Lung microvascular endothelial cell (primary cell): ENCODE measurements around the gene FYB1. TPM values are rescaled to one million over a fixed set of nuclear protein-coding genes. Genes with fewer than 3 reads are reported as not detected.
"Not testable (repeated sequence)": the region's sequence is repeated elsewhere in the genome, so short reads cannot be mapped to it uniquely, and the experiment has no call there.

Source experiments
- DNase-seq, 2 donors: peaks; one replicate each; pipeline versions ENCODE4 v3.0.0 to v3.0.0-alpha.2; 2010; ENCODE audit warnings: low read depth in 2 of 2
- total RNA-seq: library from RNA; depleted of rRNA; stranded (reverse); fragments of >200 nt; gene quantifications from 2 replicates; pipeline ENCODE4 v1.2.1, GENCODE V29; 2014

Gene FYB1
- total RNA-seq, 1 donor from 2014 or later, result not detected

DNA sequence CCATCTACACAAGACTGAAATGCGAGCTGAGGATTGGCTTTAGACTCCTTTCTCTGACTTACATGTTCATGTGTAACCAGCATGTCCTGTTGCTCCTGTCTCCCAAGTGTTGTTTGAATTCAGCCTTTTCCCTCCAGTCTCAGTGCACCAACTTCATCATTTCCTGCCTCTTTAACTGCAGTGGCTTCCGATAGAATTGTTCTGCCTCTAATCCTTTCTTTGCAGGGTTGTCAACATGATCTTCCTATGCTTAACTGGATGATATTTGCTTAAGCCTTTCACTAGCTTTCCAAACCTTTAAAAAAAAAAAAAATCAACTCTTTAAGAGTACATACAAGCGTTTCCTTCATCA, 6.7 kb upstream of the FYB1 start:
- peak in 1 of 2 donors; percentile 5 for DNase-seq

DNA sequence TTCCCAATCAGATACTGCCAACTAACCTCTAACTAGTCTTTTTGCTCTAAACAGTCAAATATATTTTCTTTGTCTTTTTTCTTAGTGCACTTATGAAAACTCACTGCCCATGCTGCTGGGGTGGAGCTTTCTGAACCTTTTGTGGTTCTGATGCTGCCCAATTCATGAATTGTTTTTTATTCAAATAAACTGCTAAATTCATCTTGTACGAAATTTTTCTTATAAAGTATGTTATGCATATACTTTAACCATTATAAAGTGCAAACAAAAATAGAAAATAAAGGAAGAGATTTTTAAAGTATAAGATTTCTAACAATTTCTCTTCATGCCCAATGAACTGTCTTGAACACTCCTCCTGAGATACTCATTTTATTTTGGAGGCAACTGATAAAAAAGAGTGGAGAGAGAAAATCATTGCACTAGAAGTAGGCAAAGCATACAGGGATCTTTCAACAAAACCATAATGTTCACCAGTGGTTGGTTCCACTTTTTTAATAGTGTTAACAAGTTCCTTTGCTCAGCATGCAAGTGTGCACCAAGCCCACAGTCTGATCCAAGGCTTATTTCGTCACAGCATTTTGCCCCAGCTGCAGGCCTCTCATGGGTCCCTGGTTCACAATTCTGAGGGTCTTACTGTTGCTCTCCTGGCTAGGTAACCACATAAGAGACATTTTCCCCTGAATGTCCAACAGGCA, 6.2 kb upstream of the FYB1 start:
- DNase-seq, result no peak

DNA sequence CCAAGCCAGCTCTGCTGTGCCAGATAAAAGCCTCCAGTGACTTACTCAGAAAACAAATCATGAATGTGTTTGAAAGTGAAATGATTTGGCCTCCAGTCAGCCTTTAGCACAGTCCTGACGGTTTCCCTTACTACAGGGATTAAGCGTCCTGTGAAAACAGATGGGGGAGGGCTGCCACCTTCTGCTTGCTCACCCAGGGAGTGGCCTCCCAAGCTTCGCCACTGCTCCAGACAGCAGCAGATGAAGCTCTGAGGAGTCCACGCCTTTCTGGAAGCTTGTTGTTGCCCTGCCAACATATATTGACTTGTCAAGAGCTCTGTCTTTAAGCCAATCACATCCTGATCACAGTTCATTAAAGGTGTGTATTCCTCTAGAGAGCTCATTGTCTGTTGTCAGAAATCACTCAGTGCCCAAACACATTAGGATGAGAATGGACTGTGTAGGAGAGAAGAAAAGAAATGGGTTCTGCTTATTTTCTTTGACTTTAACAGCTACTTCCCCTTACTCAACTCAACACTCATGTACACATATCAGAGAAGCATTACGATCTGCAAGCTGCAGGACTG, 4.9 kb upstream of the FYB1 start:
- no peak for DNase-seq

DNA sequence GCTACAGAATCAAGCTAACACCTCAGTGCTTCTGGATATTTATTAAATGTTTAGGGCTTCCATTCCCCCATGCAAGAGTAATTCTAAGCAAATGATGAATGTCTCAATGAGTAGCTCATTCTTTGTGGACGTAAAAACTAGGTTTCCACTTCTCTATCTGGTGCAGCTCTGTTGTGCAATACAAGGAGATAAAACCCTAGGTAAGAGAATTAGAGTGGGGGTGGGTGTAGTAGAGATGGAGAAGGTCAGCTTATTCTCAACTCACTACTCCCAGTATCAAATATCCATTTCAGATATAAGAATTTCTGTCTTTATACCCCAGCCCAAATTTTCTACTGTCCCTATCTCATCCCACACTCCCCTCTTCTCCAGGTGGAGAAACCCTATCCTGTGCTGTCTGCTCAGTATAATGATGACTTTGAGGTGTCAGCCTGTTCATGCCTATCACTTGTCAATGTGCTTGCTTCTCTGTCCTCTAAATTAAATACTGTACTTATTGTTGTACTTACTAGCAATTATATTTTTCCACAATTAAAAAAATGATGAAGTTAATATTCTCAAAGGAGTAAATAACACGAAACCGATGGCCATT, 4.3 kb upstream of the FYB1 start:
- no peak for DNase-seq

DNA sequence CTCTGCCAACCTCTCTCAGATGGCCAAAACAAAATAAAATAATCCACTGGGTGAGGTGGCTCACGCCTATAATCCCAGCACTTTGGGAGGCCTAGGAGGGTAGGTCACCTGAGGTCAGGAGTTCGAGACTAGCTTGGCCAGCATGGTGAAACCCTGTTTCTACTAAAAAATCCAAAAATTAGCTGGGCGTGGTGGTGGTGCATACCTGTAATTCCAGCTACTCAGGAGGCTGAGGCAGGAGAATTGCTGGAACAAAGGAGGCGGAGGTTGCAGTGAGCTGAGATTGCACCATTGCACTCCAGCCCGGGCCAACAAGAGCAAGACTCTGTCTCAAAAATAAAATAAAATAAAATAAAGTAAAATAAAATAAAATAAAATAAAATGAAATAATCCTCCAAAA, 2.3 kb upstream of the FYB1 start:
- not testable (repeated sequence) for DNase-seq

DNA sequence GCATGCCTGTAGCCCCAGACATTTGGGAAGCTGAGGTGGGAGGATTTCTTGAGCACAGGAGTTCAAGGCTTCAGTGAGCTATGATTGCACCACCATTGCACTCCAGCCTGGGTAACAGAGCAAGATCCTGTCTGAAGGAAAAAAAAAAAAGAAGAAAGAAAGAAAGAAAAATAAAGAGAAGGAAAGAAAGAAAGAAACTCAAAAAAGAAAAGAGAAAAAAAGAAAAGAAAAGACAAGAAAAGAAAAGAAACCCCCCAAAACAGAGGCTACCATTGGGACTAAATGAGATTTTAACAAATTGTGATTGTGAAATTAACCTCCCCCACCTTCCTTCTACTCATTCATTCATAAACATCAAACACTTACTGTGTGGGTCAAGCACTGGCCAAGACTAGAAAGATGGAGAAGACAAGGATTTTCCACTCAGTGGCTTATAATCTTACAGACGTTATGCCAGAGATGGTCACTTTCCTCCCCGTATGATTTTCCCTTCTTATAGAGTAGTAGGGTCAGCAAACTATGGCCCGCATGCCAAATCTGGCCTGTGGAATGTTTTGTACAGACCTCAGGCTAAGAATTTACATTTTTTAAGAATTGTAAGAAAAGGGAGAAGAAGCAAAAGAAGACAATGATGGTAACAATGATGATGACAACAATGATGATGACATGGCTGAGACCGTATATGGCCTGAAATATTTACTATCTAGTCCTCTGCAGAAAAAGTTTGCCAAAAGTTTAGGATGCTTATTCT, 1.1 kb upstream of the FYB1 start:
- DNase-seq, result no peak

DNA sequence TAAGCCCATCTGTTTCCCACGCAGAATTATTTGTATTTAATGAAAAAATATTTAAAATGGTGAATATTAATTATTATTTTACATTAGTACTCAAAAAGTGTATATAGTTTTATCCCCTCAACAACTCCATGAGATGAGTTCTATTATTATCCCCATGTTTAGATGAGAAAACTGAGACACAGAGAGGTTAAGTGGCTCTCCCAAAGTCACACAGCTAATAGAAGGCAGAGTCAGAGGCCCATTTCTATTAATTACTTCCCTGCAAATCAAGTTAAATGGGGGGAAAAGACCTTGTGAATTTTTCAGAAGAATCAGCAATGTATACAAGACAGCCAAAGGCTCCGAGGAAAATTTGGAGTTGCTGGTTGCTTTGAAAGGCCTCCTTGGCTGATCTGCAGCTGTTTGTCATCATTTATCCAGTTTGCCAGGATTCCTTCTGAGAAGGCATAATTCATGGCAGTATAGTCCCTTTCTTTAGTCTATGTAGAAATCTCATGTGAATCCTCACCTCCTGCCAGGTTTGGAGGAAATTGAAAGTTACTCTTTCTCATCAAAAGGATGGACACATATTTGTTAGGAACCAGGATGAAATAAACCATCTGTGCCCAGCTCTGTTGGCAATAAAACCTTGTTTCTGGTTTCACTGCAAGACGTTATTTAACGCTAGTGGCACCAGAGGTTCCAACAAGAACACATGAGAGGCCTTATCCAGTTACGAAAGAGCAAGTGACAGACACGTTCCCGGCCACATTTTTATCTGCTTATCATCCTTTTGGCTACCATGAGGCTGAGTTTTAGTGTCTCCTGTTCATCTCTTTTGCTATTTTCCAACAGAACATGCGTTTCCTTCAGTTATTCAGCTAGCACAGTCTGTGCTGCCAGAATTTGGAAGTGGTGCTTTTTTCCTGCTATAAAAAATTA, 621 bp downstream of the FYB1 start:
- no peak for DNase-seq

DNA sequence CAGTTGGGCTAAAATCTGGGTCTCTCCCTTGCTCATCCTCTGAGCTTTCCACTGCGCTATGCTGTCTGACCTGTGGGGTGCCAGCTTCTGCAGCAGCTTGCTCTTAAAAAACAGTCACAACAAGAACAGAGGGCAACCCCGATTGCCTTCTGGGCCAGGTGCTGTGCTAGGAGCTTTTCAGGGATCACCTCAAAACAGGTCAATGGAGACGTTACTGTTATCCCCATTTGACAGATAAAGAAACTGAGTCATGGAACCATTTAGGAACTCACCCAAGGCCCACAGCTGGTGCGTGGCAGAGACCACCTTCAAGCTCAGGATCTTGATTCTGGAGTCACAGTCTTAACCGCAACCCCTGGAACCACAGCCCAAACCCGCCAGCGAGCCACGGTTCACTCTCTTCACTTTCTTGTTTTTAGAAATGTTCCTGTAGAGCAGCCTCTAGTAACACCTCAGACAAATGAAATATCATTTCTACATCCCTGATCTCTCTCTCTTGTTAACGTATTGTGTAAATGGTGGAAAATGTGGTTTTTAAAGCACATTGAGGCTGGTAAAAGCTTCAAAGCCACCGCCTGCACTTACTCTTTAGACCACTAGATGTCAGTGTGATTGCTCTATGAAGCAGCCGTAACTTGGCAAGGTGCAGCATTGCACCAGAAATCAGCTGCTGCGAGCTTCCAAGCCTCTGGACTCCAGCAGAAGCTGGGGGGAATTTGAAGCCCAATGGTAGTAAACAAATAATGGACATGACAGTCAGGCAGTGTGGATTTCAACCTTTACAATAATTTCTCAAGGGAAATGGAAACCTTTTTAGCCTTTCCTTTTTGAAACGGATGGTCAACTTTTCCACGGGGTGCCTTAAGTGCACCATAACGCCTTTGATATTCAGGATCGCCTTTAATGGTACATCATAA, 1.7 kb downstream of the FYB1 start:
- peak; percentile 78 to 85 for DNase-seq

DNA sequence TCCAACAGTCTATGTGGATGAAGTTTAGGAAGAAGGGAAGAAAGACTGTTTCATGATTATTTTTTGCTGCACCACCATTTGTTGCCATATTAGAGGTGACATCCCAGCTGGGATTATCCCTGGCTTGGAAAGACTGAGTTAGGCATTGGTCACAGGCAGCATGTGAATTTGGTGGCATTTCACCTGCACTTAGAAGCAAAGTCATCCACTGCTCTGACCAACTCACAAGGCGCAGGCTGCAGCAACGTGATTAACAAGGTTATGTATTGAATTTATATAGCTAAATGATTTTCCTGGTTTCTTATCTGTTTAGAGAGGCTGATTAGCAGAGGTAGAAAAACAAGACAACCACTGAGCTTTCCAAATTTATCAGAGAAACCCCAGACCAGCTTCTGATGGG, 2.7 kb downstream of the FYB1 start:
- no peak for DNase-seq

DNA sequence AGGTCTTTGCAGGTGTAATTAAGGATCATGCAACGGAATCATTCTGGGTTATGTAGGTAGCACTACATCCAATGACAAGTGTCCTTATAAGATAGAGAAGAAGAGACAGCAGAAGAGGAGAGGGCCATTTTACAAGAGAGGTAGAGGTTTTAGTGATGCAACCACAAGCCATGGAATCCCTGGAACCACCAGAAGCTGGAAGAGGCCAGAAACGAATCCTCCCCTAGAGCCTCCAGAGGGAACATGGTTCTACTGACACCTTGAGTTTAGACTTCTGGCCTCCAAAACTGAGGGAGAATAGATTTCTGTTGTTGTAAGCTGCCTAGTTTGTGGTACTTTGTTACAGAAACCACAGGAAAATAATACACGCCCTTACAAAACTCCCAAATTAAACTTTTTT, 3.5 kb downstream of the FYB1 start:
- DNase-seq, result no peak

DNA sequence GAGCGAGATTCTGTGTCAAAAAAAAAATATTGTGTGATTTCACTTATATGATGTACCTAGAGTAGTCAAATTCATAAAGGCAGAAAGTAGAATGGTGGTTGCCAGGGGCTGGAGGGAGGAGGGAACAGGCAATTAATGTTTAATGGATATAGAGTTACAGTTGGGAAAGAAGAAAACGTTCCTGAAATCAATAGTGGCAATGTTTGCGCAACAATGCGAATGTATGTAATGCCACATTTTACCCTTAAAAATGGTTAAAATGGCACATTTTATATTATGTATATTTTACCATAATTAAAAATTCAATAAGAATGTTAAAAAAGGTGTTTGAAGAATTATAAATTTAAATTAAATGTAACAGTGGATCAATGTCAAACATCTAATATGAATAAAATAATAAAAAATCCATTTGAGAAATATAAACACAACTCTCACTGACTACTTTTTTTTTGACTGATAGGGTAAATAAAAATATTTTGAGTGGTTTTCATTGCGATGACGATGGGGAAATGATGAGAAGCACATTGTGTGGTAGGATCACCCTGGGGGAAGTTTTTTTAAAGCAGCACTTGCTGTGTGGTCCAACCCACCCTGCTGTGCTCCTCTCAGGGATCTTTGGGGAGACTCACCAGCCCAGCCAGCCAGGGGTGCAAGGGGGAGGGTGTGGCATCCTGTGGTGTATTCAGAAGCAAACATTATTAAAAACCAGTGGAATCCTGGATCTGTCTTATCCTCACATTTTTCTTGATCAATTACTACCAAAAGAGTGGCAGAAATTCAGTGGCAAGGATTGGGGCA, 4.3 kb downstream of the FYB1 start:
- no peak for DNase-seq

DNA sequence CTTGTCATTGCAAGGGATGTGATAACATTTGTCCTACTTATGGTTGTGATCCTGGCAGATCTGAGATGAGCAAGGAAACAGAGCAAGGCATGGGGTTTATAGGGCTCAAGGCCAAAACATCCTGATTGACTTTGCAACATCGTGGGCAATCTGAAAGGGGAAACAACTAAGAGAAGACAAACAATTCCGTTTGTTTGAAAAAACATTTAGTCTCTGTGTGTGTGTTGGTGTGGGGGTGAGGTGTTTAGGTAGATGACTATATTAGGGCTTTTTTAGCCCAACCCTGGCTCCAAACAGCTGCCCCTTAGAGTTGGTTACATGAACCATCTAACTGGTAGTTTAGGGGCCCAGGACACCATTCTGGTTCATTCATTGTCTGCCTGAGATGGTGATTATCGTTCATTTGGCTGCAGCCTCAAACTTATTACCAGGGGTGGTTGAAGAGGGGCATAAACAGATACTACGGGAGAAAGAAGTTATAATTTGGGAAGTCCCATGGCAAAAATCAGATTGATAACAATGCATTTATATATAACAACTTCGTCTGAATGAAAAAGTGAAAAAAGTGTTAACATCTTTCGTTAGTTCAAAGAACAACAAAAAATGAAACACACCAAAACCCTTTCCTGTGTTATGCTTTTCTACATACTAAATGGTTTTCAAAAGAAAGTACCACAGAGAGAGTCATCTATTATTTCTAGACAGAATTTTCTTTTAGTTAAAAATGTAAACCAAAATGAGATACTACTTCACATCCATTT, 5.7 kb downstream of the FYB1 start:
- DNase-seq, result no peak

DNA sequence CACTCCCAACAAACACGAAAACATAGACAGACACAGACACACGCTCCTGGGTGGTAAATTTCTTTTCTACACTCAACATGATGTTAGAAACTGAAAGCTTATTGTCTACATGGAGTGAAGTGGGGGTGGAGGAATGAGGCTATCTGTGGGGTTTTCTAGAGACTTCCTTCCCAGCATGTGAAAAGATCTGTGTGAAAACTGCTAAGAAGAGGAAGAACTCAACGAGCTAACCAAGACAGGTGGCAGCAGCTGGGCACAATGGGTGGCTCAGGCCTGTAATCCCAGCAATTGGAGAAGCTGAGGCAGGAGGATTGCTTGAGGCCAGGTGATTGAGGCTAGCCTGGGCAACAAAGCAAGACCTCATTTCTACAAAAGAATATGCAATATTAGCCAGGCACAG, 7.6 kb downstream of the FYB1 start:
- DNase-seq, result no peak

DNA sequence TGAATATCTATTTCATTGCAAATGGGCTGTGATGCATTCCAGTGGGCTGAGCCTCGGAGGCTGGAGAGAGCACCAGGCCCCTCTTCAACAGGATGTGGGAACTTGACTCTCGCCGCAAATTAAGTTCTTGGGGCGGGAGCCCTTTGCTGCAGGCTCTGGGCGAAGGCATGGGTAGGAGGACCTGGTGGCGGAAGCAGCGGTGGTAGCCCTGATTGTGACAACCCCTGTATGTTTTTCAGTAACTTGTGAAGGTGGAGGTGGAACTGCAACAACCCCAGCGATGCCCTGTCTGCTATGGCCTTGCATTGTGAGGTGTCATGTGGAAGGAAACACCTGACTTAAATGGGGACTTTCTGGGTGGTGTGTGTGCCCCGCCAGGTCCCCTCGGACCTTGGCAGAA, 9.4 kb downstream of the FYB1 start:
- no peak for DNase-seq

DNA sequence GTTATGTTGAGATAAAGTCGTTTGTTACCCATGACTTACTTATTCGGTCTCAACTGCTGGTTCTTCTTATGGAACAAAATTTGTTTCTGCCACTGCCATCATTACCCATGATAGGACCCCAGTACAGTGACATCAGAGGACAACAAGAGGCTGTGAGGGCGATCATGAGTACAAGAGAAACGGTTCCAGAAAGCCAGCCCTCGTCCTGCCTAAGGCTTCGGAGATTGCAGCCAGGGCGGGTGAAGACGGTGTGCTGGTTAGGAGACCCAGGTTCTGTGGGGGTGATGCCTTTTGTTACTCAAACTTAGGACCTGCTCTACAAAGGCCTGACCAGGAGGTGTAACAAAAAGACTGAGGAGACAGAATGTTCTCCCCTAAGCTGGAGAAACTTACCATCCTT, 10.9 kb downstream of the FYB1 start:
- no peak for DNase-seq

DNA sequence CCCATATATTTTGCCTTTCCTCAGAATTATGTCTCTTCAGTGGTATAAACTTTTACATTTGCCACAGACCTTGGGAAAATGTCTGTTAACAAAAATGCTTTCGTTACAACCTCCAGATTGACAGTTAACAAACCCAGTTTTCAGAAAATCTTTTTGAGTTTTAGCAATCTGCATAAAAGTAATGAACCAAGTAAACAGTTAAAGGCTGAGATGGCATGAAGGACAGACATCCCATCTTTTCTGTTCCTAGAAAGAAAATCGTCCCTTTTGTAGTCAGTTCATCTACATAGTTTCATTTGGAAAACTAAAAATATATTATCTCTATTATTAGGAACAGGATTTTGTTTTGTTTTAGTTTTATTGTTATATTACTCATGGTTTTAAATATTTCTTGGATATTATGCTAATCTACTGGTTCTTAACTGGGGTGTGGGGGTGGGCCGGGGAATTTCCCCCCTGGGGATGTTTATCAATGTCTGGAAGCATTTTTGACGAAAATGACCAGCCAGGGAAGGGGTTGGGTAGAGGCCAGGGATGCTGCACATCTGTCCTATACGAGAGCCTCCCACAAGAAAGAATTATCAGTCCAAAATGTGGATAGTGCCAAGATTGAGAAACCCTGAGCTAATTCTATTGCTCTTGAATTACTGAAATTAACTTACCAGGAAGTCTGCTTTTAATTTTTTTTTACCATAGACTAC, 11.9 kb downstream of the FYB1 start:
- DNase-seq, result no peak

DNA sequence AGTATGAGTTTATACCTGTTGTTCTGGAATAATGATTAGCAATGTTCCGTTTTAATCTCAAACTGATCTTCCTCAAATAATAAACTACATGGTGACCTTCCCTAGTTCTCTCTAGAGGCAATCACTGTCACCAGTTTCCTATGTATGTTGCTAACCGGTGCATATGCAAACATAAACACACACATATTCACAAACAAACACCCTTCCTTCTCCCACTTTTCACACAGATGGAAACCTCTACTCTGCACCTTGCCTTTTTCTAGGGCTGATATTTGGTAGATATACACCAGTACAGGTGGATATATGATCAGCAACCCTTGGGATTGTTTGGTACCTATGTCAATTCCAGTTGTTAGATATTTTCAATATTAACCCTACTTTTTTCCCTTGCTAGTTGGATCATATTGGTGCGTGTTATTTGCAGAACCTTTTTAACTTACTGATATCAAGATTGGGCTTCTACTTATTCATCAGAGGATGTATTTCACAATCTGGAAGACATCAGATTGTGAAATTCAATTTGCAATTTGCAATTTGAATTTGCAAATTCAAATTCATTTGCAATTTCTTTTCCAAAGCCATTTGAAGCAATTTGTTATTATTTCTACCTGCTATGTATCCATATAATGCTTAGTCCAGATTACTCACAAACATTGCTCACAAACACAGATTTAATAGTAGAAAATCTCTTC, 12.6 kb downstream of the FYB1 start:
- no peak for DNase-seq

DNA sequence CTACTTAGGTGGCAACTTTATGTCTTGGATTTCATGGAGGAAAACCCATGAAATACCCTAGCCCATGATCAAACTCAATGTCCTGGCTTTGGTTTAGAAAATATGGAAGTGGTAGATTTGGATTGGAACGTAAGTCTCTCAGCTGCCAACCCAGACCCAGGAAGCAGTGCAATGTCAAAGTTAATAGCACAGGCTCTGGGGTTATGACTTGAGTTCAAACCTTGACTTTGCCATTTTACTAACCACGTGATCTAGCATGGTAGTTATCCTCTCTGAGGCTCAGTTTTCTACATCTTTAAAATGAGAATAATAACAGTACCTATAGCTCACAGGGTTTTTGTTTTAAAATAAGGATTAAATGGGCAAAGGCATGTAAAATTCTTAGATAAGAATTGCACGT, 13.8 kb downstream of the FYB1 start:
- no peak for DNase-seq
